ENCODE results near the gene PAX6. TPM values are rescaled to one million over a fixed set of nuclear protein-coding genes. Genes with fewer than 3 reads are reported as not detected.

The PAX6 gene
- total and polyA plus RNA-seq, 2 donors from 2014 or later, result not detected

- DNase-seq (peak in 4 of 5 donors; percentile 24 to 69 (median 39)), FAIRE-seq (no peak)
- no peak overlapping the region for H3K9ac ChIP-seq (ENCODE audit: low read length in 3 of 3)
- H3K27ac ChIP-seq (ENCODE audit: low read depth in 2 of 2, low read length in 2 of 2), result no peak overlapping the region
- intact Hi-C loops (cut with DNase I), result no loop called here
- no peaks in the 10 kb centered on the region for H3K9me3 ChIP-seq (ENCODE audit: control insufficient read depth in 2 of 3, insufficient read depth in 1 of 3, low read length in 3 of 3)
- H3K4me3 ChIP-seq (ENCODE audit: low read length in 3 of 3), result peak overlapping the region in 1 of 3 donors; percentile 18
- H3K4me1 ChIP-seq (ENCODE audit: control insufficient read depth in 2 of 3, insufficient read depth in 2 of 3, low read depth in 1 of 3, low read length in 3 of 3), result peaks cover 0 to 10% (median 5%) of the 10 kb centered on the region in 3 donors
- H3K27me3 ChIP-seq (ENCODE audit: control insufficient read depth, insufficient read depth, low read length), result peaks cover 75% of the 10 kb centered on the region
- TF ChIP-seq, protein P1, sequence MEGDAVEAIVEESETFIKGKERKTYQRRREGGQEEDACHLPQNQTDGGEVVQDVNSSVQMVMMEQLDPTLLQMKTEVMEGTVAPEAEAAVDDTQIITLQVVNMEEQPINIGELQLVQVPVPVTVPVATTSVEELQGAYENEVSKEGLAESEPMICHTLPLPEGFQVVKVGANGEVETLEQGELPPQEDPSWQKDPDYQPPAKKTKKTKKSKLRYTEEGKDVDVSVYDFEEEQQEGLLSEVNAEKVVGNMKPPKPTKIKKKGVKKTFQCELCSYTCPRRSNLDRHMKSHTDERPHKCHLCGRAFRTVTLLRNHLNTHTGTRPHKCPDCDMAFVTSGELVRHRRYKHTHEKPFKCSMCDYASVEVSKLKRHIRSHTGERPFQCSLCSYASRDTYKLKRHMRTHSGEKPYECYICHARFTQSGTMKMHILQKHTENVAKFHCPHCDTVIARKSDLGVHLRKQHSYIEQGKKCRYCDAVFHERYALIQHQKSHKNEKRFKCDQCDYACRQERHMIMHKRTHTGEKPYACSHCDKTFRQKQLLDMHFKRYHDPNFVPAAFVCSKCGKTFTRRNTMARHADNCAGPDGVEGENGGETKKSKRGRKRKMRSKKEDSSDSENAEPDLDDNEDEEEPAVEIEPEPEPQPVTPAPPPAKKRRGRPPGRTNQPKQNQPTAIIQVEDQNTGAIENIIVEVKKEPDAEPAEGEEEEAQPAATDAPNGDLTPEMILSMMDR (IDR thresholded peaks at IDR 0.05; ENCODE audit: borderline replicate concordance, extremely low read depth, insufficient read depth), result no peak
- H3K36me3 ChIP-seq (ENCODE audit: control insufficient read depth in 2 of 3, insufficient read depth in 3 of 3, low read length in 3 of 3), result no peaks in the 10 kb centered on the region
Observed at GRCh38 chr11:31817621-31818424, 6.7 kb upstream of the PAX6 start.

- peaks cover 75% of the 10 kb centered on the region for H3K27me3 ChIP-seq (ENCODE audit: control insufficient read depth, insufficient read depth, low read length)
- no peak overlapping the region for H3K27ac ChIP-seq (ENCODE audit: low read depth in 2 of 2, low read length in 2 of 2)
- H3K36me3 ChIP-seq (ENCODE audit: control insufficient read depth in 2 of 3, insufficient read depth in 3 of 3, low read length in 3 of 3), result no peaks in the 10 kb centered on the region
- TF ChIP-seq, protein P1 (IDR thresholded peaks at IDR 0.05; ENCODE audit: borderline replicate concordance, extremely low read depth, insufficient read depth), result no peak
- intact Hi-C loops (cut with DNase I), result no loop called here
- H3K9me3 ChIP-seq (ENCODE audit: control insufficient read depth in 2 of 3, insufficient read depth in 1 of 3, low read length in 3 of 3), result no peaks in the 10 kb centered on the region
- no peak for FAIRE-seq
- peak overlapping the region in 1 of 3 donors; percentile 18 for H3K4me3 ChIP-seq (ENCODE audit: low read length in 3 of 3)
- DNase-seq, result peak in 3 of 5 donors; percentile 34 to 56 (median 54)
- peaks cover 0 to 17% (median 5%) of the 10 kb centered on the region in 3 donors for H3K4me1 ChIP-seq (ENCODE audit: control insufficient read depth in 2 of 3, insufficient read depth in 2 of 3, low read depth in 1 of 3, low read length in 3 of 3)
- H3K9ac ChIP-seq (ENCODE audit: low read length in 3 of 3), result no peak overlapping the region
Observed at GRCh38 chr11:31817054-31817620, 6.0 kb upstream of the PAX6 start.

GRCh38 chr11:31816468-31817053, 5.4 kb upstream of the PAX6 start:
- intact Hi-C loops (cut with DNase I), result no loop called here
- Histone ChIP-seq H3K9ac (ENCODE audit: low read length in 3 of 3) (no peak overlapping the region), H3K9me3 (ENCODE audit: control insufficient read depth in 2 of 3, insufficient read depth in 1 of 3, low read length in 3 of 3) (no peaks in the 10 kb centered on the region), H3K4me1 (ENCODE audit: control insufficient read depth in 2 of 3, insufficient read depth in 2 of 3, low read depth in 1 of 3, low read length in 3 of 3) (peaks cover 0 to 20% (median 5%) of the 10 kb centered on the region in 3 donors), H3K36me3 (ENCODE audit: control insufficient read depth in 2 of 3, insufficient read depth in 3 of 3, low read length in 3 of 3) (no peaks in the 10 kb centered on the region), H3K27me3 (ENCODE audit: control insufficient read depth, insufficient read depth, low read length) (peaks cover 74% of the 10 kb centered on the region), H3K4me3 (ENCODE audit: low read length in 3 of 3) (peak overlapping the region in 1 of 3 donors; percentile 18), H3K27ac (ENCODE audit: low read depth in 2 of 2, low read length in 2 of 2) (no peak overlapping the region)
- TF ChIP-seq, protein P1 (IDR thresholded peaks at IDR 0.05; ENCODE audit: borderline replicate concordance, extremely low read depth, insufficient read depth), result no peak
- DNase-seq, result peak in 1 of 5 donors; percentile 63
- no peak for FAIRE-seq
